ENCODE results near the gene MYL3.
"Not testable (repeated sequence)": the region's sequence is repeated elsewhere in the genome, so short reads cannot be mapped to it uniquely, and the experiment has no call there.

MYL3 gene

DNA sequence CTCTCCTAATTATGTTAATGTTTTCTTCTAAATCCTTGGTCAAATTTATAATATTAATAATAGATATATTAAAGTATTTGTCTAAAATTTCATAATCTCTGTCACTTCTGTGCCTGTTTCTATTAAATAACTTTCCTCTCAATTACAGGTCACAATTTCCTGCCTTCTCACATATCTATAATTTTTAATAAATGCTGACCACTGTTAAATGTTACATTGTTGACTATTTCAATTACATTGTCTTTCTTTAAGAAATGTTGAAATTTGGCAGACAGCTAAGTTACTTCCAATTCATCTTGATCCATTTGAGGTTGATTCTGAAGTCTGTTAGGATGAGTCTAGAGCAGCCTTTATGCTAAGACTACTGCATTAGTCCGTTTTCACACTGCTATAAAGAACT lies 41.7 kb downstream of the MYL3 start:
- no peak for DNase-seq

DNA sequence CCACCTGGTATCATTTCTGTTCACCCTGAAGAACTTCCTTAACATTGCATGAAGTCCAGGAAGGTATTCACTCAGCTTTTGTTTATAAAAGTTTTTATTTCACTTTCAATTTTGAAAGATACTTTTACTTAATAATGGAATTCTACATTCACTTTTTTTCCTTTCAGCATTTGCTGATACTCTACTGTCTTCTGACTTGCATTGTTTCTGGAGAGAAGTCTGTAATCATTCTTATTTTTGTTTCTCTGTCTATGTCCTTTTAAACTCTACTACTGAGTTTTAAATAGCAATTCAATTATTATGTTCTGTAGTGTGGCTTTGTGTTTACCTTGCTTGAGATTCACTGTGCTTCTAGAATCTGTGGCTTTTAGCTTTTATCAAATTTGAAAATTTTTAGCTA lies 42.4 kb downstream of the MYL3 start:
- no peak for DNase-seq

DNA sequence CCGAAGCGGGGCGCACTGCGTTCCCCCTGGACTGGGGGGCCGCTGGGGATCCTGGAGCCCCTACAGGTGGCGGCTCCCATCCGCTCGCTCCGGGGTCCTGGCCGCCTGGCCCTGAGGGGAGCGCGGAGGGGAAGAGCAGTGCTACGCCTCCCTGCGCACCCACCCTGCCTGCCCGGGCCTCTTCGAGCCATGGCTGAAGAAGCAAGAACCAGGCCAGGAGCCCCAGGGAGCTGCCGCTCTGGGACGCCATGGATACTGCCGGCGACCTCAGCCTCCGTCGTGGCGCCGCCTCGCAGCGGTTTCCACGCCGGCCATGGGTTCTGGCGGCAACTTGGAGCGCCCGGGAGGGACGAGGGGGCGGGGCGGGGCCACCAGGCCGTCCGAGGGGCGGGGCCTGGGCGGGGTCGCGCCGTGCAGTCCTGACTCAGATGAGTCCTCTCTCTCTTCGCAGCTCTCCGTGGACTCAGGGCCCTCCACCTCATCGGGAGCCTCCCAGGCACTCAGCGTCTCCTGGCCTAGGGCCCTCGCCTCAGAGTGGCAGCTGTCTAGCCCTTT lies 50.9 kb downstream of the MYL3 start:
- DNase-seq, result no peak

DNA sequence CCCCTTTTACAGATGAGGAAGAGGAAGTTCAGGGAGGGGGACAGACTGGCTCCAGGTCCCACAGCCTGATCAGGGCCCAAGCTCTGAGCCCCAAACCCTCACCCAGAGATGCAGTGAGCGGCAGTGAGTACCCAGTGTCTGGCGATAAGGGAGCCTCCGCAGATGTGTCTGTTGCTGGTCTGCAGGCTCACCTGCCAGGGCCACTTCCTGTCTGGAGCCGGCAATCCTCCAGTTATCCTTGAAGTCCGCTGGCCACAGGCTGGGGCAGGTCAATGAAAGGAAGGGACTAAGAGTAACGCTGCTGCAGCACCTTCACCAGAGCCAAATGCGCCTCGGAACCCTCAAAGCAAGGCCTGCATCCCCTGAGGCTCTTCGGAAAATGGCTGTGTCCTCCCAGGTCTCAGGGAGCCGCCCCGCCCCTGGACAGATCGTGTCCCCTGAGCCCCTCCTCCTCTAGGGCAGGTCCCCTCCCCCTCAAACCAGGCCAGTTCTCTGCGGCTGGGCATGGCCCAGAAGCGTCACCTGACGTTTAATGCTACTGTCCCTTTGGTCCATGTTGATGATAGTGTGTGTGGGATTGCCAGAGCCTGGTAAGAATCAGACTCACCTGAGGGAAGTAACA lies 51.5 kb downstream of the MYL3 start:
- no peak for DNase-seq

DNA sequence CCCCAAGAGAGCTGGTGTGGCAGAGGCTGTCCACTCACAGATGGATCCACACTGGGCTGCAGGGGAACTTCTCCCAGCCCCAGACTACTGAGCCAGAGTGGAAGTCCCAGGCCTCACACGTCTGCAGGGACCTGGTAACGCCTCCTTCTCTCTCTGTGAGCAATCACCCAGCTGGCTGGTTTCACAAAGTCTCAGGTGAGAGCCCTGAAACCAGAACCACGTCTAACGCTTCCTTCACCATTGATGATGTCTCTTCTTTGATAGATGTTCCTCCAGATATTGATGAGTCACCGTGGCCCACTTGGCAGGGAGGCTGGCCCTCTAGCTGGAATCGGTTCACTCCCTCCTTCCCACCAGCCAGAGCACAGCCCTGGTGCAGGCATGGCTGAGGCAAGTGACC lies 54.5 kb downstream of the MYL3 start:
- DNase-seq, result not testable (repeated sequence)

Data from GF-D8 (cell line).